GM18951 (cell line): Measurements from ENCODE around the gene CYS1.

Experiments used
- POLR2A ChIP-seq: IDR thresholded peaks from 4 replicates; pipeline ENCODE4 v1.6.1; 2011; ENCODE audit warnings: mild to moderate bottlenecking; ENCODE audit not compliant: insufficient read length, insufficient read depth; ENCODE audit errors: extremely low read depth
- in situ Hi-C: fragments of 300-500 bp; cut with MboI; formaldehyde crosslinking; loops from one replicate; pipeline ENCODE4 v1.12.0; 2022; ENCODE audit warnings: low sequenced_read_pairs, mixed read lengths, inconsistent platforms; ENCODE audit not compliant: unreplicated experiment

The CYS1 gene

DNA sequence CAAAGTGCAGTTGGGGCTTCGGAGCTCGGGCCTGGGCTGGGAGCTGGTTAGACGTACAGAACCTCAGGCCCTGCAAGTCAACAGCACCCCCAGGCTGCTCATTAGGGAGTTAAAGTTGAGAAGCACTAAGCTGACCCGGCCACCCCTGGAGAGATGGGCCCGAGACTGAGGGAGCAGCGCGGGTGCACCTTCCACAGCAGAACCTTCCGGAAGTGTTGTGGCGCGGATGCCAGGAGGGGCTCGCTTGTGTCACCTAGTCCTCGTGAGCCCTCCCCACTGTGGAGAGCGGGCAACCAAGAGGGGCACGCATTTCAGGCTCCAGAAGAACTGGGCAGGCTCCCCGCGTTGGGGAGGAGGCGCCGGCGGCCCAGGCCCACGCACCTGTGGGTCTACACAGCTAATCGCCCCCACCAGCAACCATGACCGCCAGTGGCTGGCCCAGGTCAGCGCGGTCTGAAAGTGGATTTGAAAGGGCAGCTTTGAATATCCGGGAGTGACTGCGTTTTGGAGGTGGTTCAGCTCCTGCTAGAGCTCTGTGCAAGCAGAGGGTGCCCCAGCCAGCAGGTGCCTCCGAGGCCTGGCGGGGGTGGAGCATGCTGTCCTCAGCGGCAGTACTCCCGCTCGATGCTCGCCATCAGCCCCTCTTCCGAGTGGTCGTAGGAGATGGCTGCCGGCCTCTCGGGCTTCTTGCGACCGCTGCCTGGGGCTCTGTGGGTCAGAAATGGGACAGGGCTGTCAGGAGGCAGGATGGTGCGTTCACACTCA, 21.8 kb downstream of the CYS1 start:
- in situ Hi-C loops = loop anchor here (10.0 kb wide), 1 partner anchor 244 kb away; no protein-coding TSS in a partner anchor
- TF ChIP-seq POLR2A = no peak

DNA sequence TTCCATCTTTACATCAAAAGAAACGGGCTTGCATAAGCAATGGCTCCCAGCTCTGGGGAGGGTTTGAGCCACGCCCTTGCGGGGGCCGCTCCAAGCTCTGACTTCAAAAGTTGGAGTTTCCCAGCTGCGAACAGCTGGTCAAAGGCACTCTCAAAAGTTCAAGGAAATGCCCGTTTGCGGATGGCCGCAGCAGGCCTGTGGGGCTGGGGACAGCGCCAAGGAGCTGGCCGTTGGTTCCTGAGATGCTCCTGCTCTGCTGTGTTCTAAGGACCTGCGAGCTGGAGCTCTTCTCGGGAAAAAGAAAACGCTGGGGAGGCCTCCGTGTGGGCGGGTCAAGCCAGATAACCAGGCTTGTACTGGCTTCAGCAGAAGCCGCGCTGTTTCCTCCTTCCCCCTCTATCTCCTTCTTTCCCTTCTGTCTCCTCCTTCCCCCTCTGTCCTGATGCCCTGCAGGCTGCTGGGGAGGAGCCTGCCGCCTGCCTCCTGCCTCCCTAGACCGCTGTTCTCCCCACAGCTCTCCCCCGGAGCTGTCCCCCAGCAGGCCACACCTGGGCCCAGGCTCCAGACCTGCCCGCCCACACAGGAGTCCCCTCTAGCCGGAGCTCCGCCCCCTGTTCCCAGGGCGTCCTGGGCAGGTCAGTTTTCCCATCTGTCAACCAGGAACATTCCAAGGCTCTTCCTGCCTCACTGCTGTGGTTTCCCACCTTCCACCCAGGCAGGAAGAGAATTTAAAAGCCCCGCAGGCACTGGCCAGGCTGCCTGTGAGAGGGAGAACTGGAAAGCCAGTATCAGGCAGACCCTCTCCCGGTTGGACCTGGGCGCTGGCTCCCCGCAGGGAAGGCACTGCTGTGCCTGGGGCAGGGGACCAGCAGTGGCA, 22.7 kb downstream of the CYS1 start:
- in situ Hi-C loops = loop anchor here (10.0 kb wide), 1 partner anchor 243 kb away; no protein-coding TSS in a partner anchor
- no peak for TF ChIP-seq POLR2A

DNA sequence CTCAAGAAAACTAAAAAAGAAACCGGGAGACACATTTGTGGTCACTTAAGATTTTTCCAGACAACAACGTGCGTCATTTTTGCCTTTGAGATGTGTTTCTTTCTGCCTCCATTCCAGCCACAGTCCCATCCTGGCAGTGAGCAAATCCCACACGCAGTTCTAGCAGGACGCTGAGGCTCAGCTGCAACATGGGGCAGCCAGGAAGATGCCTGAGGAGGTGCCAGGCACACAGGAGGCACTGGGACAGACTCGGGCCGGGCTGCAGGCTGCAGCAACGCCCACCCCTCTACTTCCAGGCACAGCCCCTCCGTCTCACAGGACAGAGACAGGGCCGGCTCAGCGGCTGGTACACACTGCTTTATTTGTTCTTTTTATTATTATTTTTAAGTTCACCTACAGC, 23.8 kb downstream of the CYS1 start:
- no peak for TF ChIP-seq POLR2A

DNA sequence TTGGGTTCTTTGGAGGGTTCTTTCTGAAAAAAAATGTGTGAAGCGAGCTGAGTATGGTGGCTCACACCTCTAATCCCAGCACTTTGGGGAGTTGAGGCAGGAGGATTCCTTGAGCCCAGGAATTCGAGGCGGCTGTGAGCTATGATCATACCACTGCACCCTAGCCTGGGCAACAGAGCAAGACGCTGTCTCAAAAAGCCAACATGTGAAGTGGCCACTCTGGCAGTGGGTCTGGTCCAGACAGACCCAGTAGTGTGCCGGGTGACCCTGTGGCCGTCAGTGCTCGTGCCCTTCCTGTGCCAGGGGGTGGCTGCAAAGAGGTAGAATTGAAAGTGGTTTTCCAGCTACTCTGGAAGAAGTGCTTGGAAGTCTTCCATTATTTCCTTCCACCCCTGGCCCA, 25.2 kb downstream of the CYS1 start:
- TF ChIP-seq POLR2A = no peak
- in situ Hi-C loops = loop anchor here (10.0 kb wide), 1 partner anchor 240 kb away; no protein-coding TSS in a partner anchor

More for the DNA sequence above, 23.8 kb downstream of the CYS1 start:
- in situ Hi-C loops = loop anchor here (10.0 kb wide), 1 partner anchor 242 kb away; no protein-coding TSS in a partner anchor

DNA sequence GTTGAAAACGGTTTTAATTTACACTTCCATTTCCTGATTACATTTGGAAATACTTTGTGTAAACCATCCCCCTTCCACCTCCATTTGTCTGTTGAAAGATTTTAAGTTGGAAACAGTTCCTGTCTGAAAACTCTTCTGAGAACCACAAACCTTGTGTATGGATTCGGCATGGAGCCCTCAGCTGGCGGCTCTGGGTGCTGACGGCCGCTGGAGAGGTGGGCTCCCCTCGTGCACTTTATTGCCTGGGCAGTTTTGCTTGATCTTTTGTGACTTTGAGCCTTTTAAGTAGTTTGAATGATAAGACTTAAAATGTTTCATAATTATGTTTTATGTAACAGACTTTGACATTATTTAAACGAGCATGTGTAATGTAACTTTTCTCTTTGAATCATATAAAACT, 25.8 kb downstream of the CYS1 start:
- in situ Hi-C loops = loop anchor here (10.0 kb wide), 1 partner anchor 240 kb away; no protein-coding TSS in a partner anchor
- no peak for TF ChIP-seq POLR2A

DNA sequence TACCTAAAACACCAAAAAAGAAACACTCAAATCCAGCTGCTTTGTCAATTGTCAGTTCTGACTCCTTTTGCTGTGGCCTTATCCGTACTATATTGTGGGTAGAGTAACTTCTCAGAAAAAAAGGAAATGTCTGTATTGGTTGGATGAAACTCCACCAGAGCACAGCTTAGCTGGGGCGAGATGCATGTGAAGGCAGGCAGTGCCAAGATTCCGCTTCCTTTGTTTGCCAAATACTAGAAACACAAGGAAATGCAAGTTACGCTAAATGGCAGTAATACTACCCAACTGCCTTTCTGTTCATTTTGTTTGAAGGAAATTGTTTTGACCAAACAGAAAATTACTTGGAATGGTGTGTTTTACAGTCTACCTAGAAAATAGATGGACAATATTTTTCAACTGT, 26.9 kb downstream of the CYS1 start:
- in situ Hi-C loops = loop anchor here (10.0 kb wide), 1 partner anchor 239 kb away; no protein-coding TSS in a partner anchor
- TF ChIP-seq POLR2A = no peak

DNA sequence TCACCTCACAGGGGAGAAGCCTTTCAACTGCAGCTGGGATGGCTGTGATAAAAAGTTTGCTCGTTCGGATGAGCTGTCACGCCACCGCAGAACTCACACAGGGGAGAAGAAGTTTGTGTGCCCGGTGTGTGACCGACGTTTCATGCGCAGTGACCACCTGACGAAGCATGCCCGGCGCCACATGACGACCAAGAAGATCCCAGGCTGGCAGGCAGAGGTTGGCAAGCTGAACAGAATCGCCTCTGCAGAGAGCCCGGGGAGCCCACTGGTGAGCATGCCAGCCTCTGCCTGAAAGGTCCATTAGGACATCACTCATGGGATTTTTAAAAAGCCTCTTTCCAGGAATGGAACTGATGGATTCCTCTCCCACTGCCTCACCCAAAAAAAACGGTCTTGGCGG, 28.0 kb downstream of the CYS1 start:
- in situ Hi-C loops = loop anchor here (10.0 kb wide), 1 partner anchor 237 kb away; no protein-coding TSS in a partner anchor
- TF ChIP-seq POLR2A = no peak

DNA sequence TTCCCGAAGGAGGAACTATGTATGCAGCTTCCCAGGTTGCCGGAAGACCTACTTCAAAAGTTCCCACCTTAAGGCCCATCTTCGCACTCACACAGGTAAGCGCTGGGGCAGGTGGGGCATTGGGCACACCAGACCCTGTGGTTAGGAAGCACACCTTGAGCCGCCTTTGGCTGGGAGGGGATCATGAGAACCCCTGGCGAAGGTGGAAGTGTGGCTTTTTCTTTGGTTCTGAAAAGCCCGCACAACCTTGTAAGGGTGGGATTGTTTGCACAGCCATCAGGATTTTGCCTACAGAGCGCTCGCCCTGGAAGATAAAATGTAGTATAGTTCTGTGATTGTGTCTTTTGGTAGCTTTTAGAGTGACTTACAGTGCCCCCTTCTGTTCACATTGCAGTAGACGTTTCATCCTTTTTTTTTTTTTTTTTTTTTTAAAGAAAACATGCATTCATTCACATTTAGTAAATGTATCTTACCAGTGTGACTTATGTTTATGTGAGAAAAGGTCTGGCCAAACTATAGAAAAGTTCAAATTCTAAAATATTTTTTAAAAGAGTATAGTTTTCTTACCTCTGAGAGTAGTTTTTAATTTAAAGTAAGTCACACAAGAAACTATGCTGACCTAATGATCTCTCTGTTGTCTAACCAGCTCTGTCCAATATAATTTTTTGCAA, 31.6 kb downstream of the CYS1 start:
- no peak for TF ChIP-seq POLR2A
- in situ Hi-C loops = no loop called here

DNA sequence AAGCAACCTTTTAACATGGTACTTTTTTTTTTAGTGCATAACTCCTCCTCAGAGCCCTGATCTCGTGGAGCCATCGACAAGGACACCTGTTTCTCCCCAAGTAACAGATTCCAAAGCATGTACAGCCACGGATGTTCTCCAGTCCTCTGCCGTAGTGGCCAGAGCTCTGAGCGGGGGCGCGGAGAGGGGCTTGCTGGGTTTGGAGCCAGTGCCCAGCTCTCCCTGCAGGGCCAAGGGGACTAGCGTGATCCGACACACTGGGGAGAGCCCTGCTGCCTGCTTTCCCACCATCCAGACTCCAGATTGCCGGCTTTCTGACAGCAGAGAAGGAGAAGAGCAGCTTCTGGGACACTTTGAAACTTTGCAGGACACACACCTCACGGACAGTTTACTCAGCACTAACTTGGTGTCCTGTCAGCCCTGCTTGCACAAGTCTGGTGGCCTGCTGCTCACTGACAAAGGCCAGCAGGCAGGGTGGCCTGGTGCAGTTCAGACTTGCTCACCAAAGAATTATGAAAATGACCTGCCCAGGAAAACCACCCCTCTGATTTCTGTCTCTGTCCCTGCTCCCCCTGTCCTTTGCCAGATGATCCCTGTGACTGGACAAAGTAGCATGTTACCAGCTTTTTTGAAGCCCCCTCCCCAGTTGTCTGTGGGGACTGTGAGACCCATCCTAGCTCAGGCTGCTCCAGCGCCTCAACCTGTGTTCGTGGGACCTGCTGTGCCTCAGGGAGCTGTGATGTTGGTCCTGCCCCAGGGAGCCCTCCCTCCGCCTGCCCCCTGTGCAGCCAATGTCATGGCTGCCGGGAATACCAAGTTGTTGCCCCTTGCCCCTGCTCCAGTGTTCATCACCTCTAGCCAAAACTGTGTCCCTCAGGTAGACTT, 32.4 kb downstream of the CYS1 start:
- TF ChIP-seq POLR2A = no peak
- in situ Hi-C loops = no loop called here

DNA sequence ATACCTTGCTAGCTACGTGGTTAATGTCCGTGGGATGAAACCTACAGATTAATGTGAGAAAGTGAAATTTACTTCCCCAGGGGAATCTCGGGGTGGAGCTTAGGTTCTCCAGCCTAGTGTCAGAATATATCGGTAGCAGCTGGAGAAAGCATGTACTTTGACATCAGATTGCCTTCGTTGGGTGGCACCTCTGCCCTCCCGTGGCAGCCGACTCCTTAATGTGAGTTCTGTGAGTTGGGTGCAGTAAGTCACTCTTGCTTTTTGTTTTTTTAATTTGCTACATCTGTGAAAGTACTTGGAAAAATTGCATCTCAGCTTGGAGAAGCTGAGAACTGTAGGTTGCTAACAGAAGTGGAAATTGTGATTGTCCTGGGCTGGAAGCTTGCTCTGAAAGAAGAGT, 33.3 kb downstream of the CYS1 start:
- no peak for TF ChIP-seq POLR2A
- in situ Hi-C loops = no loop called here

DNA sequence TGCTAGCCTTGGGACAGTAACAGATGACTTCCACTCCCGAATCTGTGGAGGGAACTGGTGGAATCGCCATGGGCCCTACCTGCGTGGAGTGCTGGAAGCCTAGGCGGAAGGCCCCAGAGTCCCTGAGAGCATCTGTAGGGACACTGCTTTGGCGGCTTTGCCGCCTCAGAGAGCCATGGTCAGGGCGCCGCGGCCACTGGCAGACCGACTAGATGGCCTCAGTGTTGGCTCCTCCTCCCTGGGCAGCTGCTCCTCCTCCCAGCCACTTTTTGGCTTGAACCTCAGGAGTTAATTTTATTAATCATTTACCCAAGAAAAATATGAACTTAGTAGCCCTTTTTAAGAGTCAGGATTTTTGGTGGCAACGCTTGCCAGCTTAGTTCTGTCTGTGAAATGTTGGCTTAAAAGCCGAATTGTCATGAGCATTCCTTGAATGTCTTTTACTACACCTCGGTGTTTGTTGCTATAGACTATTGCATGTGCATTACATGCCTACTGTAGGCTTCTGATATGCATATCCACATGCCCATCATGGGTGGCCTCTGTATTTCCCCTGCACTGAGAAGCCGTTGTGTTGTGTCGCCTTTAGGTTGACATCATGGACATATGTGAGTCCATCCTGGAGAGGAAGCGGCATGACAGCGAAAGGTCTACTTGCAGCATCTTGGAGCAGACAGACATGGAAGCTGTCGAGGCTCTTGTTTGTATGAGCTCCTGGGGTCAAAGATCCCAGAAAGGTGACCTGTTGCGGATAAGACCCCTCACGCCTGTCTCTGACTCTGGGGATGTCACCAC, 34.5 kb downstream of the CYS1 start:
- in situ Hi-C loops = no loop called here
- TF ChIP-seq POLR2A = no peak
